ENCODE data around the gene TCF7L1. TPM values are rescaled to one million over a fixed set of nuclear protein-coding genes. Genes with fewer than 3 reads are reported as not detected.

Gene TCF7L1
- total and polyA plus RNA-seq, 2 of the 13 experiments (the other 11 are each of a cell fraction or from before 2014, with no cell fraction given) = 0.04 to 0.15 TPM

DNA sequence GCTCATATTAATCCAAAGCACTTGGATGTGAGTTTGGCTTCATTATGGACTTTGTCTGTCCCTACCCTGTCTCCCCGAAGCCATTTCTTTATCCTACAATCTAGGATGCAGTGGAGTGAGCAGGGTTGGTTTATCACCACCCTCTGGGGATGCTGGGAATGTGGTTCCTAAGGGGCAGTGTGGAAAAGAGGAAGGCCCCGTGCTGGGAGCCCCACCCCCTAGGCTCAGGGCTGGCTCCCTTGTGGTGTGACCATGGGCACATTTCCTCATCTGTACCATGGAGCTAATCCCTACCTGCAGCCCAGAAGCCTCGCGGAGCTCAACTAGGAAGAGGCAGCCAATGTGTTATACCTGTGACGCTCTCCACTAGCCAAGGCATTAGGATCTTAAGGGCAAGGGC, 102.1 kb downstream of the TCF7L1 start:
- BruUV-seq (replicated peaks) = no TSS peak
- in situ Hi-C loops (cut with HindIII; ENCODE audit: extremely low pct_ligation_motif_present, low pct_unique_long_range_greater_than_20kb) = no loop called here
- H3K27me3 ChIP-seq (ENCODE audit: control insufficient read depth in 1 of 2, insufficient read depth in 2 of 2, low read length in 2 of 2) = peaks cover 0 to 19% of the 10 kb centered on the region in 2 experiments; a peak in 2 of 5 replicates
- no peaks in the 10 kb centered on the region for H3K36me3 ChIP-seq (replicated peaks in 1 of 2; ENCODE audit: control insufficient read depth in 1 of 2, insufficient read depth in 2 of 2, low read length in 2 of 2)
- H3K4me3 ChIP-seq (replicated peaks in 1 of 3; ENCODE audit: insufficient read depth in 1 of 3, low read depth in 2 of 3, low read length in 3 of 3) = no peak overlapping the region
- CTCF ChIA-PET (ENCODE audit: low intra/inter-chr PET ratio, low total read pairs) = no interaction called here
- H3K9ac ChIP-seq (ENCODE audit: insufficient read depth, low read depth, low read length) = no peak overlapping the region
- H2AFZ ChIP-seq (ENCODE audit: low read length) = no peak overlapping the region
- H3K79me2 ChIP-seq (ENCODE audit: insufficient read depth, low read length) = no peaks in the 10 kb centered on the region
- intact Hi-C loops (cut with micrococcal nuclease; ENCODE audit: unreplicated experiment) = no loop called here
- no peaks in the 10 kb centered on the region for H3K9me3 ChIP-seq (ENCODE audit: low read length)
- TF ChIP-seq HOXD1 (CRISPR knock-in tag; IDR thresholded peaks at IDR 0.05) (no peak), POLR2A (IDR thresholded peaks at IDR 0.05; ENCODE audit: insufficient read depth in 1 of 2, low read depth in 2 of 2, low read length in 2 of 2) (no peak), ZNF224 (CRISPR knock-in tag; IDR thresholded peaks at IDR 0.05) (no peak), FOSL2 (CRISPR knock-in tag; IDR thresholded peaks at IDR 0.05) (no peak), ZNF775 (CRISPR knock-in tag; IDR thresholded peaks at IDR 0.05; ENCODE audit: borderline replicate concordance) (no peak), GZF1 (CRISPR knock-in tag; IDR thresholded peaks at IDR 0.05) (no peak), ZKSCAN5 (CRISPR knock-in tag; IDR thresholded peaks at IDR 0.05) (no peak), ZFP90 (CRISPR knock-in tag; IDR thresholded peaks at IDR 0.05; ENCODE audit: borderline replicate concordance) (no peak), CHCHD3 (CRISPR knock-in tag; IDR thresholded peaks at IDR 0.05) (no peak), TBL1XR1 (IDR thresholded peaks at IDR 0.05; ENCODE audit: borderline replicate concordance, low read length, partially characterized antibody) (no peak), MTF2 (CRISPR knock-in tag; IDR thresholded peaks at IDR 0.05; ENCODE audit: borderline replicate concordance) (no peak)
- TF ChIP-seq, protein P1, sequence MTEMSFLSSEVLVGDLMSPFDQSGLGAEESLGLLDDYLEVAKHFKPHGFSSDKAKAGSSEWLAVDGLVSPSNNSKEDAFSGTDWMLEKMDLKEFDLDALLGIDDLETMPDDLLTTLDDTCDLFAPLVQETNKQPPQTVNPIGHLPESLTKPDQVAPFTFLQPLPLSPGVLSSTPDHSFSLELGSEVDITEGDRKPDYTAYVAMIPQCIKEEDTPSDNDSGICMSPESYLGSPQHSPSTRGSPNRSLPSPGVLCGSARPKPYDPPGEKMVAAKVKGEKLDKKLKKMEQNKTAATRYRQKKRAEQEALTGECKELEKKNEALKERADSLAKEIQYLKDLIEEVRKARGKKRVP (CRISPR knock-in tag; IDR thresholded peaks at IDR 0.05) = no peak
- TF ChIP-seq, protein P2, sequence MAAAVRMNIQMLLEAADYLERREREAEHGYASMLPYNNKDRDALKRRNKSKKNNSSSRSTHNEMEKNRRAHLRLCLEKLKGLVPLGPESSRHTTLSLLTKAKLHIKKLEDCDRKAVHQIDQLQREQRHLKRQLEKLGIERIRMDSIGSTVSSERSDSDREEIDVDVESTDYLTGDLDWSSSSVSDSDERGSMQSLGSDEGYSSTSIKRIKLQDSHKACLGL (CRISPR knock-in tag; IDR thresholded peaks at IDR 0.05) = no peak
- TF ChIP-seq, protein P3, sequence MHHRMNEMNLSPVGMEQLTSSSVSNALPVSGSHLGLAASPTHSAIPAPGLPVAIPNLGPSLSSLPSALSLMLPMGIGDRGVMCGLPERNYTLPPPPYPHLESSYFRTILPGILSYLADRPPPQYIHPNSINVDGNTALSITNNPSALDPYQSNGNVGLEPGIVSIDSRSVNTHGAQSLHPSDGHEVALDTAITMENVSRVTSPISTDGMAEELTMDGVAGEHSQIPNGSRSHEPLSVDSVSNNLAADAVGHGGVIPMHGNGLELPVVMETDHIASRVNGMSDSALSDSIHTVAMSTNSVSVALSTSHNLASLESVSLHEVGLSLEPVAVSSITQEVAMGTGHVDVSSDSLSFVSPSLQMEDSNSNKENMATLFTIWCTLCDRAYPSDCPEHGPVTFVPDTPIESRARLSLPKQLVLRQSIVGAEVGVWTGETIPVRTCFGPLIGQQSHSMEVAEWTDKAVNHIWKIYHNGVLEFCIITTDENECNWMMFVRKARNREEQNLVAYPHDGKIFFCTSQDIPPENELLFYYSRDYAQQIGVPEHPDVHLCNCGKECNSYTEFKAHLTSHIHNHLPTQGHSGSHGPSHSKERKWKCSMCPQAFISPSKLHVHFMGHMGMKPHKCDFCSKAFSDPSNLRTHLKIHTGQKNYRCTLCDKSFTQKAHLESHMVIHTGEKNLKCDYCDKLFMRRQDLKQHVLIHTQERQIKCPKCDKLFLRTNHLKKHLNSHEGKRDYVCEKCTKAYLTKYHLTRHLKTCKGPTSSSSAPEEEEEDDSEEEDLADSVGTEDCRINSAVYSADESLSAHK (CRISPR knock-in tag; IDR thresholded peaks at IDR 0.05; ENCODE audit: borderline replicate concordance) = no peak
- POLR2A ChIA-PET = no interaction called here
- H3K4me1 ChIP-seq (ENCODE audit: insufficient read depth, low read length) = no peaks in the 10 kb centered on the region
- no peak overlapping the region for H3K27ac ChIP-seq (ENCODE audit: extremely low read length, insufficient read depth, low read length)
- FAIRE-seq = no peak
- H4K20me1 ChIP-seq (ENCODE audit: insufficient read depth, low read length) = no peaks in the 10 kb centered on the region
- DNase-seq (ENCODE audit: low spot score) = no peak
- no peak overlapping the region for H3K4me2 ChIP-seq (ENCODE audit: low read depth, low read length)
- WGBS (ENCODE audit: low lambda C conversion rate) = 57% methylated on average over 5 of the region's 5 CpGs
- ATAC-seq = no peak

Measured in HepG2 (cell line).